ENCODE results near the gene MAEL. TPM values are rescaled to one million over a fixed set of nuclear protein-coding genes. Genes with fewer than 3 reads are reported as not detected.

MAEL gene
- total and polyA plus RNA-seq, 9 donors, result 0.20 to 0.46 (median 0.34) TPM; not detected in 6

- Histone ChIP-seq H3K9me3 (no peaks in the 10 kb centered on the region), H3K27ac (no peak within 1 kb of the TSS), H3K27me3 (no peaks in the 10 kb centered on the region), H3K4me1 (ENCODE audit: insufficient read depth) (no peaks in the 10 kb centered on the region), H3K36me3 (no peaks in the 10 kb centered on the region), H3K4me3 (peak within 1 kb of the TSS; percentile 70)
- TF ChIP-seq EP300 (IDR thresholded peaks at IDR 0.05), result no peak
- TF ChIP-seq, protein P1, sequence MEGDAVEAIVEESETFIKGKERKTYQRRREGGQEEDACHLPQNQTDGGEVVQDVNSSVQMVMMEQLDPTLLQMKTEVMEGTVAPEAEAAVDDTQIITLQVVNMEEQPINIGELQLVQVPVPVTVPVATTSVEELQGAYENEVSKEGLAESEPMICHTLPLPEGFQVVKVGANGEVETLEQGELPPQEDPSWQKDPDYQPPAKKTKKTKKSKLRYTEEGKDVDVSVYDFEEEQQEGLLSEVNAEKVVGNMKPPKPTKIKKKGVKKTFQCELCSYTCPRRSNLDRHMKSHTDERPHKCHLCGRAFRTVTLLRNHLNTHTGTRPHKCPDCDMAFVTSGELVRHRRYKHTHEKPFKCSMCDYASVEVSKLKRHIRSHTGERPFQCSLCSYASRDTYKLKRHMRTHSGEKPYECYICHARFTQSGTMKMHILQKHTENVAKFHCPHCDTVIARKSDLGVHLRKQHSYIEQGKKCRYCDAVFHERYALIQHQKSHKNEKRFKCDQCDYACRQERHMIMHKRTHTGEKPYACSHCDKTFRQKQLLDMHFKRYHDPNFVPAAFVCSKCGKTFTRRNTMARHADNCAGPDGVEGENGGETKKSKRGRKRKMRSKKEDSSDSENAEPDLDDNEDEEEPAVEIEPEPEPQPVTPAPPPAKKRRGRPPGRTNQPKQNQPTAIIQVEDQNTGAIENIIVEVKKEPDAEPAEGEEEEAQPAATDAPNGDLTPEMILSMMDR (IDR thresholded peaks at IDR 0.05), result no peak
- DNase-seq, result peak; percentile 18 to 50 (median 42)
- intact Hi-C loops (cut with DNase I), result no loop called here
- 0 to 1% (median 0%) methylated on average over 26 to 97 of the region's 97 CpGs for WGBS, 3 donors
These were observed 13.5 kb upstream of the MAEL start, which contains the start of gene ILDR2 for GRCh38 chr1:166975361-166976129. Gene ILDR2 (minus strand): TSS chr1:166975540. CDS start chr1:166975268, 272 bp downstream.

DNA sequence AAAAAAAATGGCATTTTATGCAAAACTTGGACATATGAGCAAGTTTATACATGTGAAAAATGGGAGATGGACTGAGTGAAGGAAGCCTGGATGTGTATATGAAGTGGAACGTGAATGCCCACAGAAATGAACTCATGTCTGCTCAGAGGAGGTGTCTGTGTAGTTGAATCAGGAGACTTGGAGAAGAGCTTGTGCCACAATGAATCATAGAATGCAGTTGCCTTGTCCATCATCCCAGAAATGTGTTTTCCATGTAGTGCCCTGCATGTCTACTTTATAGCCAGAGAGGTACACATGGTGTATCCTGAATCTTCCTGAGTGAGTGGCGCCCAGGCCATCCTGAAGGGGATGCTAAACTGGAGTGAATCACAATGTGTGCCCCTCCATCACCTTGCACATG, 11.1 kb upstream of the MAEL start:
- intact Hi-C loops (cut with DNase I), result no loop called here
- no peak overlapping the region for H3K4me3 ChIP-seq
- WGBS, 3 donors, result 81 to 84% (median 84%) methylated on average over 2 of the region's 2 CpGs
- no peaks in the 10 kb centered on the region for H3K4me1 ChIP-seq (ENCODE audit: insufficient read depth)
- no peaks in the 10 kb centered on the region for H3K27me3 ChIP-seq
- no peaks in the 10 kb centered on the region for H3K36me3 ChIP-seq
- TF ChIP-seq EP300 (IDR thresholded peaks at IDR 0.05) (no peak), POLR2A (IDR thresholded peaks at IDR 0.05) (no peak)
- TF ChIP-seq, protein P1 (IDR thresholded peaks at IDR 0.05), result no peak
- H3K27ac ChIP-seq, result no peak overlapping the region
- H3K9me3 ChIP-seq, result no peaks in the 10 kb centered on the region
- no peak for DNase-seq

DNA sequence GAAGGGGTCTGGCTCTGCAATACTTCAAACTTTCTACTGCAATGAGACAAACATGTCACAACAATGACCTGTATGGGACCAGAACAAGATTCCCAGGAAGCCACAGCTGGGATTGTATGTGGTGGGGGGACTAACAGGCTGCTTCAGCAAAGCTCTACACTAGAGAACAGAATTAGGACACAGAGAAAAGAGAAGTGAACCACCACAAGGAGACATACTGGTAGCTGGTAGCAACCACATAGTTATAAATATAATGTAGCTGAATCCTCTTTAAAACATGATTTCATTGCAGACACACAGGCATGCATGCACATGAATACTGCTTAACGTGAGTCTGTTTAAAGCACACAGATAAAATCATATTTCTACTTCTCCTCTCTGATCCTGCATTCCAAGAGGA, 10.3 kb upstream of the MAEL start:
- WGBS, 3 donors, result 8 to 21% (median 20%) methylated on average over 1 of the region's 1 CpG
- DNase-seq, result no peak
- intact Hi-C loops (cut with DNase I), result no loop called here

GRCh38 chr1:166980383-166980782, 8.7 kb upstream of the MAEL start:
- peaks cover 0 to 3% of the 10 kb centered on the region in 2 donors for H3K9me3 ChIP-seq
- no peak overlapping the region for H3K27ac ChIP-seq
- no peaks in the 10 kb centered on the region for H3K4me1 ChIP-seq (ENCODE audit: insufficient read depth)
- TF ChIP-seq, protein P1 (IDR thresholded peaks at IDR 0.05), result no peak
- TF ChIP-seq EP300 (IDR thresholded peaks at IDR 0.05) (no peak), POLR2A (IDR thresholded peaks at IDR 0.05) (no peak)
- no peaks in the 10 kb centered on the region for H3K36me3 ChIP-seq
- H3K27me3 ChIP-seq, result no peaks in the 10 kb centered on the region
- no peak for DNase-seq
- H3K4me3 ChIP-seq, result no peak overlapping the region
- intact Hi-C loops (cut with DNase I), result no loop called here
- 22 to 48% (median 27%) methylated on average over 1 of the region's 1 CpG for WGBS, 3 donors

More for the DNA sequence above, 10.3 kb upstream of the MAEL start:
- Histone ChIP-seq H3K27me3 (no peaks in the 10 kb centered on the region), H3K4me3 (no peak overlapping the region), H3K36me3 (no peaks in the 10 kb centered on the region), H3K9me3 (no peaks in the 10 kb centered on the region), H3K27ac (no peak overlapping the region), H3K4me1 (ENCODE audit: insufficient read depth) (no peaks in the 10 kb centered on the region)
- TF ChIP-seq, protein P1 (IDR thresholded peaks at IDR 0.05), result no peak
- TF ChIP-seq EP300 (IDR thresholded peaks at IDR 0.05), result no peak
- TF ChIP-seq POLR2A (IDR thresholded peaks at IDR 0.05), result no peak
